OCI-LY1 (cell line): ENCODE results near the gene FYB1.

ENCODE experiments used
- H2AFZ ChIP-seq: fragments of 200-600 bp; sonication (generic), shearing (Covaris generic); 2 replicates; pipeline ENCODE4 v1.6.0; 2014; ENCODE audit warnings: antibody characterized with exemption, mild to moderate bottlenecking, low read length
- H3F3A ChIP-seq: fragments of 200-600 bp; sonication (generic), shearing (Covaris generic); 2 replicates; pipeline ENCODE4 v1.6.0; 2014; ENCODE audit warnings: mild to moderate bottlenecking, antibody characterized with exemption, low read length, moderate library complexity; ENCODE audit not compliant: insufficient read depth
- H3K27ac ChIP-seq: fragments of 200-600 bp; sonication (generic); 2 replicates; pipeline ENCODE4 v1.5.1; 2014; ENCODE audit warnings: low read length, mixed run types, mild to moderate bottlenecking, low read depth; ENCODE audit not compliant: poor library complexity, severe bottlenecking
- H3K27me3 ChIP-seq: fragments of 200-600 bp; sonication (generic); 2 replicates; pipeline ENCODE4 v1.6.0; 2014; ENCODE audit warnings: antibody characterized with exemption, mild to moderate bottlenecking, low read length, moderate library complexity; ENCODE audit not compliant: insufficient read depth
- H3K36me3 ChIP-seq: fragments of 200-600 bp; sonication (generic); 2 replicates; pipeline ENCODE4 v1.6.1; 2014; ENCODE audit warnings: mild to moderate bottlenecking, antibody characterized with exemption, low read length, moderate library complexity, mixed read lengths; ENCODE audit not compliant: insufficient read depth
- H3K4me1 ChIP-seq: fragments of 200-600 bp; sonication (generic); 2 replicates; pipeline ENCODE4 v1.5.1; 2014; ENCODE audit warnings: mild to moderate bottlenecking, low read length, moderate library complexity; ENCODE audit not compliant: insufficient read depth, severe bottlenecking
- H3K4me2 ChIP-seq: fragments of 200-600 bp; sonication (generic), shearing (Covaris generic); 2 replicates; pipeline ENCODE4 v1.6.1; 2014; ENCODE audit warnings: low read length
- H3K4me3 ChIP-seq: fragments of 200-600 bp; sonication (generic); 2 replicates; pipeline ENCODE4 v1.5.1; 2014; ENCODE audit warnings: low read length, low read depth, mild to moderate bottlenecking, mixed read lengths; ENCODE audit not compliant: poor library complexity, severe bottlenecking
- H3K79me2 ChIP-seq: fragments of 200-600 bp; shearing (Covaris generic); 2 replicates; pipeline ENCODE4 v1.6.1; 2016; ENCODE audit warnings: mixed run types, low read length, mixed read lengths; ENCODE audit not compliant: insufficient read depth
- H3K9ac ChIP-seq: fragments of 200-600 bp; sonication (generic), shearing (Covaris generic); 2 replicates; pipeline ENCODE4 v1.6.1; 2014; ENCODE audit warnings: mild to moderate bottlenecking, low read length, mixed read lengths
- H3K9me2 ChIP-seq: fragments of 200-600 bp; sonication (generic), shearing (Covaris generic); 2 replicates; pipeline ENCODE4 v1.6.1; 2014; ENCODE audit warnings: low read depth, mild to moderate bottlenecking, low read length, mixed read lengths
- H3K9me3 ChIP-seq: fragments of 200-600 bp; shearing (Covaris generic); 2 replicates; pipeline ENCODE4 v1.6.1; 2014; ENCODE audit warnings: low read length, mixed read lengths
- H4K20me1 ChIP-seq: fragments of 200-600 bp; sonication (generic), shearing (Covaris generic); 2 replicates; pipeline ENCODE4 v1.6.0; 2016; ENCODE audit warnings: mild to moderate bottlenecking, low read length; ENCODE audit not compliant: insufficient read depth
- CTCF ChIP-seq: fragments of 200-600 bp; sonication (generic), shearing (Covaris generic); IDR thresholded peaks from 2 replicates; pipeline ENCODE4 v1.5.1; 2017; ENCODE audit warnings: mild to moderate bottlenecking, antibody characterized with exemption, low read length, moderate library complexity, mixed read lengths
- EZH2 ChIP-seq: fragments of 200-600 bp; sonication (generic), shearing (Covaris generic); IDR thresholded peaks from 2 replicates; pipeline ENCODE4 v1.8.0; 2017; ENCODE audit warnings: borderline replicate concordance, mixed run types, mild to moderate bottlenecking, antibody characterized with exemption, low read length, moderate library complexity, mixed read lengths

FYB1 gene

GRCh38 chr5:39156082-39156481 is 63.3 kb downstream of the FYB1 start:
- H3K4me1 ChIP-seq = peaks cover 9% of the 10 kb centered on the region
- no peaks in the 10 kb centered on the region for H3K9me2 ChIP-seq
- no peak overlapping the region for H2AFZ ChIP-seq
- H4K20me1 ChIP-seq = no peaks in the 10 kb centered on the region
- no peak overlapping the region for H3K27ac ChIP-seq
- H3K79me2 ChIP-seq = no peaks in the 10 kb centered on the region
- H3K4me2 ChIP-seq = no peak overlapping the region
- no peak for TF ChIP-seq CTCF
- no peak for TF ChIP-seq EZH2
- H3K27me3 ChIP-seq = no peaks in the 10 kb centered on the region
- H3K9ac ChIP-seq = no peak overlapping the region
- H3K36me3 ChIP-seq = no peaks in the 10 kb centered on the region
- H3K4me3 ChIP-seq = no peak overlapping the region
- no peaks in the 10 kb centered on the region for H3K9me3 ChIP-seq
- no peaks in the 10 kb centered on the region for H3F3A ChIP-seq

GRCh38 chr5:39151745-39152144 is 67.6 kb downstream of the FYB1 start:
- no peak overlapping the region for H3K4me2 ChIP-seq
- H2AFZ ChIP-seq = no peak overlapping the region
- no peaks in the 10 kb centered on the region for H4K20me1 ChIP-seq
- no peak overlapping the region for H3K9ac ChIP-seq
- no peaks in the 10 kb centered on the region for H3K36me3 ChIP-seq
- H3K27ac ChIP-seq = peak overlapping the region; percentile 46
- H3F3A ChIP-seq = no peaks in the 10 kb centered on the region
- H3K27me3 ChIP-seq = no peaks in the 10 kb centered on the region
- no peaks in the 10 kb centered on the region for H3K9me2 ChIP-seq
- TF ChIP-seq EZH2 = no peak
- TF ChIP-seq CTCF = no peak
- no peak overlapping the region for H3K4me3 ChIP-seq
- H3K4me1 ChIP-seq = peaks cover 18% of the 10 kb centered on the region
- H3K79me2 ChIP-seq = no peaks in the 10 kb centered on the region
- H3K9me3 ChIP-seq = no peaks in the 10 kb centered on the region

GRCh38 chr5:39149966-39150365 is 69.4 kb downstream of the FYB1 start:
- no peak overlapping the region for H3K9ac ChIP-seq
- TF ChIP-seq EZH2 = no peak
- TF ChIP-seq CTCF = no peak
- H3K79me2 ChIP-seq = no peaks in the 10 kb centered on the region
- no peaks in the 10 kb centered on the region for H3K9me2 ChIP-seq
- no peak overlapping the region for H3K4me3 ChIP-seq
- no peaks in the 10 kb centered on the region for H3K36me3 ChIP-seq
- peak overlapping the region; percentile 83 for H2AFZ ChIP-seq
- no peaks in the 10 kb centered on the region for H3K9me3 ChIP-seq
- H3K4me2 ChIP-seq = no peak overlapping the region
- no peaks in the 10 kb centered on the region for H4K20me1 ChIP-seq
- no peaks in the 10 kb centered on the region for H3K27me3 ChIP-seq
- no peaks in the 10 kb centered on the region for H3F3A ChIP-seq
- no peak overlapping the region for H3K27ac ChIP-seq
- peaks cover 18% of the 10 kb centered on the region for H3K4me1 ChIP-seq
